ENCODE data around the gene INS. TPM values are rescaled to one million over a fixed set of nuclear protein-coding genes. Genes with fewer than 3 reads are reported as not detected.

The INS gene
- total RNA-seq, 4 donors from 2014 or later: not detected

DNA sequence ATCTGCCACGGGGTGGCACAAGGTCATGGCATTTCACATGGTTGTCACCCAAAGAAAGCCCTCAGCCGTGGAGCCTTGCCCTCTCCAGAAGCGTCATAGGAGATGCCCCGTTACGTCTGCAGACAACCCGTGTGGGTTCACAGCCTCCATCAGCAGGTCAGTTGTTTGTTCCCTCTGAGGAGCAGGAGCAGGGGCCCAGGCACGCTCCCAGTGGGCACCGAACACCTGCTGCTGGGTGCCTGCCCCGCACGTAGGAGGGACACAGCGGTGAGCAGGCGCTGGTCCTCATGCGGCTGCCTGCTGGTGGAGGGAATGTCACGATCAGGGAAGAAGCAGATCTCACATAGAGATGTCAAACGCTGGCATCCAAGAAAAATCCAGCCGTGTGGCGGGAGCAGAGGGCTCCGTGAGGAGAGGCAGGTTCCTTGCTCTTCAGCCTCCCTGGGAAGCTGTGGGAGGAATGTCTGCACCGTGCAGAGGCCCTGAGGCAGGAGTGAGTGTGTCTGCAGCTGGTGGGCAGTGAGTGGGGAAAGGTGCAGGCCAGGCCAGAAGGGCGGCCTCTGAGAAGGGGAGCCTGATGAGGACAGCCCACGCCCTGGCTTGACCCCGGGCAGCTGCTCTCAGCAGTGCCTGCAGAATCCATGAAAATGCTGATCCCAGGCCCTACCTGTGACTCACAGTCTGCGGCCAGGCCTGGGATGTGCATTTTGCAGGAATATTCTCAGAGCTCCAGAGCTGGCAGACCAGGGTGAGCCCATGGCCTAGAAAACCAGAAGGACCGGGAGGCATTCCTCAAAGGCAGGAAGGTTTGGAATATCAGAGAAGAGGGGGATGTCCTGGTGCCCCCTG lies 47.0 kb upstream of the INS start:
- WGBS, 2 donors (ENCODE audit: low coverage in 1 of 2): 40 to 80% methylated on average over 1 to 2 of the region's 24 CpGs
- H3K27me3 ChIP-seq: peaks cover 48% of the 10 kb centered on the region
- H3K36me3 ChIP-seq: no peaks in the 10 kb centered on the region
- no peak overlapping the region for H3K4me3 ChIP-seq
- TF ChIP-seq EP300 (IDR thresholded peaks at IDR 0.05) (no peak), POLR2A (IDR thresholded peaks at IDR 0.05) (no peak), POLR2AphosphoS5 (IDR thresholded peaks at IDR 0.05) (no peak)
- TF ChIP-seq, protein P1, sequence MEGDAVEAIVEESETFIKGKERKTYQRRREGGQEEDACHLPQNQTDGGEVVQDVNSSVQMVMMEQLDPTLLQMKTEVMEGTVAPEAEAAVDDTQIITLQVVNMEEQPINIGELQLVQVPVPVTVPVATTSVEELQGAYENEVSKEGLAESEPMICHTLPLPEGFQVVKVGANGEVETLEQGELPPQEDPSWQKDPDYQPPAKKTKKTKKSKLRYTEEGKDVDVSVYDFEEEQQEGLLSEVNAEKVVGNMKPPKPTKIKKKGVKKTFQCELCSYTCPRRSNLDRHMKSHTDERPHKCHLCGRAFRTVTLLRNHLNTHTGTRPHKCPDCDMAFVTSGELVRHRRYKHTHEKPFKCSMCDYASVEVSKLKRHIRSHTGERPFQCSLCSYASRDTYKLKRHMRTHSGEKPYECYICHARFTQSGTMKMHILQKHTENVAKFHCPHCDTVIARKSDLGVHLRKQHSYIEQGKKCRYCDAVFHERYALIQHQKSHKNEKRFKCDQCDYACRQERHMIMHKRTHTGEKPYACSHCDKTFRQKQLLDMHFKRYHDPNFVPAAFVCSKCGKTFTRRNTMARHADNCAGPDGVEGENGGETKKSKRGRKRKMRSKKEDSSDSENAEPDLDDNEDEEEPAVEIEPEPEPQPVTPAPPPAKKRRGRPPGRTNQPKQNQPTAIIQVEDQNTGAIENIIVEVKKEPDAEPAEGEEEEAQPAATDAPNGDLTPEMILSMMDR (IDR thresholded peaks at IDR 0.05): no peak
- no peaks in the 10 kb centered on the region for H3K4me1 ChIP-seq
- no peak overlapping the region for H3K27ac ChIP-seq
- peaks cover 0 to 6% (median 0%) of the 10 kb centered on the region in 3 donors for H3K9me3 ChIP-seq
- ATAC-seq: no peak

DNA sequence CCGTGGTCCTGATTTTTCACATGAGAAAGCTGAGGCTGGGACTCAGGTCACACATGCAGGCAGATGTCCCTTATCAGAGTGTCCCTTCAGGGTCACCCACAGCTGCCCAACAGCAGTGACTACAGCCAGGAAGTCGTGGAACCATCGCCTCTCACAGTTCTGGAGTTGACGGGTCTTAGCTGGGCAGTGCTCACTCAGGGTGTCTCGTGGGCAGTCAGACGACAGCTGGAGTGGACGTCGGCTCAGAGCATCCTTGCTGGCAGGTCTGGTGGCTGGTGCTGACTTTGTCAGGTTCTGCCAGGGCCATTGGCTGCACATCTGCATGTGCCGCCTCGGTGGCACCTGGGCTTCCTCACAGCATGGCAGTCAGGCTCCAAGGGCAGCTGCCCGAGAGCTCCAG lies 46.2 kb upstream of the INS start:
- Histone ChIP-seq H3K27me3 (peaks cover 48% of the 10 kb centered on the region), H3K36me3 (no peaks in the 10 kb centered on the region), H3K4me3 (no peak overlapping the region), H3K27ac (no peak overlapping the region), H3K4me1 (no peaks in the 10 kb centered on the region), H3K9me3 (peaks cover 0 to 6% (median 0%) of the 10 kb centered on the region in 3 donors)
- no peak for ATAC-seq
- 89% methylated on average over 1 of the region's 11 CpGs; no CpG with 5 or more reads in 1 of the 2 donors for WGBS, 2 donors (ENCODE audit: low coverage in 1 of 2)
- TF ChIP-seq POLR2A (IDR thresholded peaks at IDR 0.05) (no peak), EP300 (IDR thresholded peaks at IDR 0.05) (no peak), POLR2AphosphoS5 (IDR thresholded peaks at IDR 0.05) (no peak)
- TF ChIP-seq, protein P1 (IDR thresholded peaks at IDR 0.05): no peak

DNA sequence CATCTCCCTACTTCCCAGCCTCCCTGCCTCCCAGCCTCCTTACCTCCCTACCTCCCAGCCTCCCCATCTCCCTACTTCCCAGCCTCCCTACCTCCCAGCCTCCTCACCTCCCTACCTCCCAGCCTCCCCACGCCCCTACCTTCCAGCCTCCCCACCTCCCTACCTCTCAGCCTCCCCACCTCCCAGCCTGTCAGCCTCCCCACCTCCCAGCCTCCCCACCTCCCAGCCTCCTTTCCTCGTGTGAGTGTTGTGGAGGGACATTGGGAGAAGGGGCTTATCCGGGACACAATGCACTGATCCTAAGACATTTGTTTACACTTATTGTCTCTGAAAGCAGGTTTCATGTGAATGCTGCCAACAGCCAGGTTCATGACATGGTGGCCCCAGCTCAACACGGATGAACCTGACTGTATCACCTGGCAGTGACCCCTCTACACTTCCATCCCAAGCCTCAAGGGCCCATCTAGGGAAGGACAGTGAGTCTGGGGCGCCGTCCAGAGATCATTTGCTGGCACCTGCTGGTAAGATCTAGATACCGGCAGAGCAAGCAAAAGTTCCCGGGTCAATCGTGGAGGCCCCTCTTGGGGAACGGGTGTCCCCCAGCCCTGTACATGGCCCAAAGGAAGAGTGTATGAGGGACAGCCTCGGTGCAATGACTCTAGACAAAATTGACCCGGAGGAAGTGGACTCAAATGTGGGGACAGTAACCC lies 45.1 kb upstream of the INS start:
- WGBS, 2 donors (ENCODE audit: low coverage in 1 of 2): 75 to 78% methylated on average over 4 to 10 of the region's 12 CpGs
- ATAC-seq: no peak

DNA sequence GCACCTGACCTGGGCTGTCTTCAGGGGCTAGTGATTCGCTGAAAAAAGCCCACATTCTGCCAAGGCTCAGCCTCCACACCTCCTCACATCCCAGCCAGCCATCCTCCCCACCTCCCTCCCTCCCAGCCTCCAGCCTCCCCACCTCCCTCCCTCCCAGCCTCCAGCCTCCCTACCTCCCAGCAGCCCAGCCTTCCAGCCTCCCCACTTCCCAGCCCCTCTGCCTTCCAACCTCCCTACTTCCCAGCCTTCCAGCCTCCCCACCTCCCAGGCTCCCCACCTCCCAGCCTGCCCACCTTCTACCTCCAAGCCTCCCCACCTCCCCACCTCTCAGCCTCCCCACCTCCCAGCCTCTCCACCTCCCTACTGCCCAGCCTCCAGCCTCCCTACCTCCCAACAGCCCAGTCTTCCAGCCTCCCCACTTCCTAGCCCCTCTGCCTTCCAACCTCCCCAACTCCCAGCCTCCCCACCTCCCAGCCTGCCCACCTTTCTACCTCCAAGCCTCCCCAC lies 44.3 kb upstream of the INS start:
- Histone ChIP-seq H3K4me3 (no peak overlapping the region), H3K36me3 (no peaks in the 10 kb centered on the region), H3K4me1 (no peaks in the 10 kb centered on the region), H3K27ac (no peak overlapping the region), H3K27me3 (peaks cover 38% of the 10 kb centered on the region), H3K9me3 (peaks cover 0 to 6% (median 0%) of the 10 kb centered on the region in 3 donors)
- no peak for TF ChIP-seq POLR2AphosphoS5 (IDR thresholded peaks at IDR 0.05)
- no peak for TF ChIP-seq POLR2A (IDR thresholded peaks at IDR 0.05)
- TF ChIP-seq, protein P1 (IDR thresholded peaks at IDR 0.05): no peak
- TF ChIP-seq EP300 (IDR thresholded peaks at IDR 0.05): no peak
- 67 to 80% methylated on average over 1 of the region's 1 CpG for WGBS, 2 donors (ENCODE audit: low coverage in 1 of 2)
- no peak for ATAC-seq

More for the DNA sequence above, 45.1 kb upstream of the INS start:
- no peaks in the 10 kb centered on the region for H3K36me3 ChIP-seq
- peaks cover 46% of the 10 kb centered on the region for H3K27me3 ChIP-seq
- no peak overlapping the region for H3K27ac ChIP-seq
- H3K4me3 ChIP-seq: no peak overlapping the region
- no peaks in the 10 kb centered on the region for H3K4me1 ChIP-seq
- H3K9me3 ChIP-seq: peaks cover 0 to 6% (median 0%) of the 10 kb centered on the region in 3 donors
- no peak for TF ChIP-seq POLR2AphosphoS5 (IDR thresholded peaks at IDR 0.05)
- TF ChIP-seq EP300 (IDR thresholded peaks at IDR 0.05): no peak
- TF ChIP-seq POLR2A (IDR thresholded peaks at IDR 0.05): no peak
- TF ChIP-seq, protein P1 (IDR thresholded peaks at IDR 0.05): no peak
